Activated naive CD8-positive, alpha-beta T cell treated with anti-CD3 and anti-CD28 coated beads, Interleukin-2, amount 50 U/mL, for 24 hours (primary cell): ENCODE results near the gene TTLL11.
A peak's percentile ranks its signal among the peaks of the same experiment; 100 is the strongest.

Experiments
- ATAC-seq: fragments of 150-1000 bp; cut with Tn5 transposase; one replicate; pipeline ENCODE4 v1.10.0; 2021
- DNase-seq: peaks from one replicate; pipeline ENCODE4 v3.0.0; 2021
- H3K27ac Mint-ChIP-seq: one replicate; pipeline ENCODE4 v1.8.0; 2021; ENCODE audit warnings: mild to moderate bottlenecking, mixed read lengths
- H3K27me3 Mint-ChIP-seq: one replicate; pipeline ENCODE4 v1.8.0; 2021; ENCODE audit warnings: mixed read lengths
- H3K36me3 Mint-ChIP-seq: one replicate; pipeline ENCODE4 v1.8.0; 2021; ENCODE audit warnings: low read depth, mixed read lengths
- H3K4me1 Mint-ChIP-seq: one replicate; pipeline ENCODE4 v1.8.0; 2021; ENCODE audit warnings: mixed read lengths
- H3K4me3 Mint-ChIP-seq: one replicate; pipeline ENCODE4 v1.8.0; 2021; ENCODE audit warnings: mild to moderate bottlenecking, moderate library complexity, mixed read lengths
- H3K9me3 Mint-ChIP-seq: one replicate; pipeline ENCODE4 v1.8.0; 2021; ENCODE audit warnings: mixed read lengths

Gene TTLL11

DNA sequence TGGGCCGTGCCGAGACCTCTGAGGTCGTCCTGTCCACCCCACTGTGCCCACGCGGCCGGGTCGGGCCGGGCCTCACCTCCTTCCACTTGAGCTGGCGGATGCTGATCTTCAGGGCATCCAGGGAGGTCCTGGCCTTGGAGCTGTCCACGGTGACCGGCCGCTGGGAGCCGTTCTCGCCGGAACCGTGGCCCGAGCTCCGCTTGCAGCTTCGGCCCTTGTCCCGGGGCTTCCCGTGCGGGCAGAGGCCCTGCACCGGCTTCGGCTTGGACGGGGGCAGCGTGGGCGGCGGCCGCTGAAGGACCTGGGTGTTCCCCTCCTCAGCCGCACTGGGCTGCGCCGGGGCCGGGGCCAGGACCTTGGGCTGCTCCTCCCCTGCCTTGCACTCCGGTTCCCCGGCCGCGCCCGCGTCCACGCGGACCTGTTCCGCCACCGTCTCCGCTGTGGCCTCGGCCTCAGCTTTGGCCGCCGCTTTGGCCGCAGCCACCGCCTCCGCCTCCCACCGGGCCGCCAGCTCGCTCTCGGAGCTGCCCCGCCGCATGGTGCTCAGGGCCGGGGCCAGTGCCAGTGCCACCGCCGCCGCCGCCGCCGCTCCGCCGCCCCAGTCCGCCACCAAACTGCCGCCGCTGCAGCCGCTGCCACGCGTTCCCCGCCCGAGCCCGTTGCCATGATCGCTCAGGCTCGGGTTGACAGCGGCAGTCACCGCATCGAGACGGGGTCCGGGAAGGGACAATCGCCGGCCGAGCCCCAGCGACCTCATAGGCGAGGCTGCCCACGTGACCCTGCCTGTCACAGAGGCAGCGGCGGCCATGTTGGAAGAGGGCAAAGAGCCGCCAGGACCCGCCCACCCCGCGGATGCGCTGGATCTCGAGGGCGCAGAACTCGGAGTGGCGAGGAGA is at the start of gene TTLL11:
Gene TTLL11 (minus strand): TSS at position 698 of the 896 bp plus-strand sequence. CDS start 160 bp downstream, at position 538.
- peaks cover 12% of the 10 kb centered on the region for H3K27me3 Mint-ChIP-seq
- peak within 1 kb of the TSS; percentile 65 for H3K27ac Mint-ChIP-seq

GRCh38 chr9:122141671-122142070 is 48.6 kb upstream of the TTLL11 start:
- H3K9me3 Mint-ChIP-seq, result no peaks in the 10 kb centered on the region
- H3K27me3 Mint-ChIP-seq, result no peaks in the 10 kb centered on the region
- H3K4me1 Mint-ChIP-seq, result no peaks in the 10 kb centered on the region
- H3K4me3 Mint-ChIP-seq, result no peak overlapping the region
- H3K27ac Mint-ChIP-seq, result no peak overlapping the region
- DNase-seq (no peak), ATAC-seq (no peak)
- peaks cover 12% of the 10 kb centered on the region for H3K36me3 Mint-ChIP-seq

More for the DNA sequence above, at the start of gene TTLL11:
- peaks cover 1% of the 10 kb centered on the region for H3K36me3 Mint-ChIP-seq
- ATAC-seq (peak; percentile 92), DNase-seq (peak; percentile 97)
- H3K4me1 Mint-ChIP-seq, result peaks cover 34% of the 10 kb centered on the region
- H3K9me3 Mint-ChIP-seq, result no peaks in the 10 kb centered on the region
- H3K4me3 Mint-ChIP-seq, result peak within 1 kb of the TSS; percentile 83

DNA sequence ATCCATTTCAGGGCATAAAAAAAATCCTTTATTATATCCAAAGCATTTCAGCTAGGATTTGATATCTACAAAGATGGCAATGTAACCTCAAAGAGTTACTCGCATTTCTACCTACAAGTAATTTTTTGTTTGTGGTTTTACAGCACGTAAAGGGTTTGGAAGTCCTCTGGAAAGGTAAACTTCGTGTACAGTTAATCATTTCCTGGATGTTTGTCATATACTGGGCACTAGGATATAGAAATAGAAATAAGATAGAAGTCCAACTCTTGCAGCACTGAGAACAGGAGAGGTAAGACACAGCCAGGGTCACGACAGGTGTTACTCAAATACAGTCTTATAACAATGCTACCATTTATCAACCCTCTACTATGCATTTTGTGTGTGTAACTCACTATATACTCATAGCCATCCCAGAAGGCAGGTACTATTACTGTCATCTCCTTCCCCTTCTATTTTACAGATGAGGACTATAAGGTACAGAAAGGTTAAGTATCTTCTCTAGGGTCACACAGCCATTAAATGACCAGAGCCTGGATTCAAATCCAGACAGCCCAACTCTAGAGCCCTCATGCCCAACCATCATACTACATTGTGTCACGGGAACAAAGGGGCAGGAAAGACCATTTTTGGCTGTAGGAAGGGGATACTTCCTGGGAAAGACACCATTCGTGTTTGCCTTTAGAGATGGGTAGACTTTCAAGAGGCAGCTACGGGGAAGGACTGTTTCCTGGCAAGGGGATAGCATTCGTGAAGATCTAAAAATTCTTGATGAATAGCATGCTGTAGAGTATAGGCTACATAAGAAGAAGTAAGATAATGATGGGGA is 47.5 kb upstream of the TTLL11 start:
- Mint-ChIP-seq H3K4me1 (no peaks in the 10 kb centered on the region), H3K4me3 (no peak overlapping the region), H3K27ac (no peak overlapping the region), H3K9me3 (no peaks in the 10 kb centered on the region), H3K27me3 (no peaks in the 10 kb centered on the region), H3K36me3 (peaks cover 12% of the 10 kb centered on the region)
- DNase-seq (no peak), ATAC-seq (no peak)

DNA sequence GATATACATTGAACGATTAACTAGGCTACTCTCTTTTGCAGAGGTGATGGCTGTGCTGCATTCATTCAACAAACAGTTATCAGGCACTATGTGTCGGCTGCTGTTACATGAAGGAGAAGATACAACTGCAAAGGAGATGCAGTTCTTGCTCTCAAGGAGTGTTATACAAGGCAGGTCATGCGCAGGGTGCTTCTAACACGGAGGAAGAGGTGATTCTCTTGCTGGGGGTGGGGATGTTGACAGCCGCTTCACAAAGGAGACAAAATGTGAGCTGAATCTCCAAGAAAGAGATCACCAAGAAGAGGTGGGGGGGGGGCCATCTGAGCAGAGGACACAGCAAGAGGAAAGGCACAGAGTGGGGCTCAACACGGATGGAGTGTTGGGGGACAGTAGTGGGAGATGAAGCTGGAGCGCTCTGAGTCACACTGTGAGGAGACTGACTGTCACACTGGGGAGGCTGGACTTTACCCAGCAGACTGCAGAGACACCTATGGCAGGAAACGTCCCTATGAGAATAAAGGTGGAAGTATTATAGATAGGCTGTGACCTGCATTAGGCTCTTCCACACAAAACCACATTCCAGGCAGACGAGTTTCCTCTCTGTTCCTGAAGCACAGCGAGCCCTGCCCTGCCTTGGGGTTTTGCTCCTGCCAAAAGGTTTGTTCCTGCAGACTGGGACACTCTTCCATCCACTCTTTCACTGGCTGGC is 45.6 kb upstream of the TTLL11 start:
- ATAC-seq (no peak), DNase-seq (no peak)
- no peaks in the 10 kb centered on the region for H3K9me3 Mint-ChIP-seq
- no peaks in the 10 kb centered on the region for H3K27me3 Mint-ChIP-seq
- no peak overlapping the region for H3K27ac Mint-ChIP-seq
- no peak overlapping the region for H3K4me3 Mint-ChIP-seq
- H3K4me1 Mint-ChIP-seq, result no peaks in the 10 kb centered on the region
- peaks cover 1% of the 10 kb centered on the region for H3K36me3 Mint-ChIP-seq

DNA sequence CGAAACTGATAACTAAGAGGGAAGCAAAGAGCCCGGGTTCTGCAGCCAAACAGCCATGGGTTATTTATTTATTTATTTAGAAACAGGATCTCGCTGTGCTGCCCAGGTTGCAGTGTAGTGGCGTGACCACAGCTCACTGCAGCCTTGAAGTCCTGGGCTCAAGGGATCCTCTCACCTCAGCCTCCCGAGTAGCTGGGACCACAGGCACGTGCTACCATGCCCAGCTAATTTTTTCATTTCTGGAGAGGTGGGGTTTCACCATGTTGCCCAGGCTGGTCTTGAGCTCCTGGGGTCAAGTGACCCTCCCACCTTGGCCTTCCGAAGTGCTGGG is 42.4 kb upstream of the TTLL11 start:
- no peaks in the 10 kb centered on the region for H3K36me3 Mint-ChIP-seq
- ATAC-seq, result no peak
- H3K9me3 Mint-ChIP-seq, result no peaks in the 10 kb centered on the region
- H3K27ac Mint-ChIP-seq, result no peak overlapping the region
- no peaks in the 10 kb centered on the region for H3K4me1 Mint-ChIP-seq
- no peak for DNase-seq
- H3K27me3 Mint-ChIP-seq, result no peaks in the 10 kb centered on the region
- no peak overlapping the region for H3K4me3 Mint-ChIP-seq

DNA sequence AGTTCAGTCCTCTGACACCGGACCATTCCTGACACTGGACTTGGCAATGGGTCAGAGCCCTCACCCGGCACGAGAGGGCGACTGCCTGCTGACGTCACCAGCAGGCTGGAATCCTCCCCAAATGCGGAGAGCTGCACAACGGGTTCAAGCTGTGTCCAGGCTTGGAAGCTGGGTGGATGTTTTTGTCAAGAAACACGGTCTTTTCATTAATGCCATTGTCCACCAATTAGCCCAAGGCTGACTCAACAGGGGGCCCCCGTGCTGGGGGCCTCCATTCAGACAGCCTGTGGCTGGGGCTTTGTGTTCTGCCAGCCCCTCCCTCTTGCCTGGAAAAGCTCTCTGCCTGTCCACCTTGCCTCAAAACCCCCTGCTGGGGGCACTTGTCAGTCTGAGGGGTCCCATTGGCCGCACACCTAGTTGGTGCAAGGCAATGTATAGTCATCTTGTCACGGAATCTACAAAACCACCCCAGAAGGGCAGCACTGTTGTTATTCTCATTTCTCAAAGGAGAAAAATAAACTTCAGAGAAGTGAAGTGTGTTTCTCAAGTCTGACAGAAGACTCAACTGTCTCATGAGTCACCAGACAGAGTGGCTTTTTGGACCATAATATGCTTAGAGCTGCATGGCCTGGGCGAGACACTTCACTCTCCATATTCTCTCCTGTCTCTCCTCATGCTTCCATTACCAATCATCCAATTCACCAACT is 41.9 kb upstream of the TTLL11 start:
- no peaks in the 10 kb centered on the region for H3K27me3 Mint-ChIP-seq
- DNase-seq (no peak), ATAC-seq (no peak)
- no peak overlapping the region for H3K4me3 Mint-ChIP-seq
- no peak overlapping the region for H3K27ac Mint-ChIP-seq
- H3K4me1 Mint-ChIP-seq, result no peaks in the 10 kb centered on the region
- H3K36me3 Mint-ChIP-seq, result no peaks in the 10 kb centered on the region
- no peaks in the 10 kb centered on the region for H3K9me3 Mint-ChIP-seq

- no peak overlapping the region for H3K27ac Mint-ChIP-seq
- no peaks in the 10 kb centered on the region for H3K4me1 Mint-ChIP-seq
- H3K4me3 Mint-ChIP-seq, result no peak overlapping the region
- H3K9me3 Mint-ChIP-seq, result no peaks in the 10 kb centered on the region
- ATAC-seq (no peak), DNase-seq (no peak)
- H3K36me3 Mint-ChIP-seq, result no peaks in the 10 kb centered on the region
- H3K27me3 Mint-ChIP-seq, result no peaks in the 10 kb centered on the region
These were observed 41.0 kb upstream of the TTLL11 start for GRCh38 chr9:122133984-122134535.

GRCh38 chr9:122133263-122133983 is 40.3 kb upstream of the TTLL11 start:
- H3K27me3 Mint-ChIP-seq, result no peaks in the 10 kb centered on the region
- no peaks in the 10 kb centered on the region for H3K4me1 Mint-ChIP-seq
- H3K27ac Mint-ChIP-seq, result no peak overlapping the region
- no peak for DNase-seq
- no peaks in the 10 kb centered on the region for H3K9me3 Mint-ChIP-seq
- no peak for ATAC-seq
- no peak overlapping the region for H3K4me3 Mint-ChIP-seq
- no peaks in the 10 kb centered on the region for H3K36me3 Mint-ChIP-seq

- no peaks in the 10 kb centered on the region for H3K9me3 Mint-ChIP-seq
- H3K27ac Mint-ChIP-seq, result no peak overlapping the region
- H3K27me3 Mint-ChIP-seq, result peaks cover under 1% of the 10 kb centered on the region
- peaks cover 3% of the 10 kb centered on the region for H3K4me1 Mint-ChIP-seq
- no peak overlapping the region for H3K4me3 Mint-ChIP-seq
- H3K36me3 Mint-ChIP-seq, result no peaks in the 10 kb centered on the region
- DNase-seq (no peak), ATAC-seq (no peak)
These were observed 39.4 kb upstream of the TTLL11 start for GRCh38 chr9:122132539-122132938.

DNA sequence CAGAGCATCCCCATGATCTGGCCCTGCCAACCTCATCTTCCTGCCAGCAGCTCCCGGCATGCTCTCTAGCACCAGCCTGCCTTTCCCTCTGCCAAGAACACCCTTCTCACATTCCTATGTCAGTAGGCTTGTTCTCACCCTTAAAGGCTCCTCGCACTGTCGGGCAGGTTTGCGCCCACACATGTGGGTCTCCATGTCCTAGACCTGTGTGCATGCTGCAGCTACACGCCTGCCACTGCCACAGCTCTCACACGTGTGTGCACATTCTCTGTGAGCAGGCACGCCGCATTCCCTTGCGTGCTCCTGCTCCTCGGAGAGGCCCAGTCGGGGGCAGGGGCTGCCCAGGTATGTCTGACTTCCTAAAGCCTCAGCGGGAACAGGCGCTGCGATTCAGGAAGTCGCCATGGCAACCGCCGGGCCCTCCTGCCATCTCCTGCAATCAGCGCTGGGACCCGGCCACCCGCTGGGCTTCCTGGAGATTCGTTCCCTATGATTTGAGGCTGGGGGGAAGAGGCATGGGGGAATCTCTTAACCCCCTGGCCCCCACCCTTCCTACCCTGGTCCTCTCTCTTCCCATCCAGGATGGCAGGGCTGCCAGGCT is 38.4 kb upstream of the TTLL11 start:
- H3K4me3 Mint-ChIP-seq, result no peak overlapping the region
- DNase-seq (no peak), ATAC-seq (no peak)
- H3K27me3 Mint-ChIP-seq, result peaks cover 6% of the 10 kb centered on the region
- H3K4me1 Mint-ChIP-seq, result peaks cover 8% of the 10 kb centered on the region
- H3K9me3 Mint-ChIP-seq, result no peaks in the 10 kb centered on the region
- H3K36me3 Mint-ChIP-seq, result no peaks in the 10 kb centered on the region
- no peak overlapping the region for H3K27ac Mint-ChIP-seq

- H3K4me1 Mint-ChIP-seq, result peaks cover 11% of the 10 kb centered on the region
These were observed 37.7 kb upstream of the TTLL11 start for GRCh38 chr9:122130837-122131236.

GRCh38 chr9:122129969-122130368 is 36.9 kb upstream of the TTLL11 start:
- H3K4me1 Mint-ChIP-seq, result peaks cover 13% of the 10 kb centered on the region
- ATAC-seq (no peak), DNase-seq (no peak)
- H3K27ac Mint-ChIP-seq, result no peak overlapping the region
- H3K36me3 Mint-ChIP-seq, result no peaks in the 10 kb centered on the region
- peaks cover 19% of the 10 kb centered on the region for H3K27me3 Mint-ChIP-seq
- H3K9me3 Mint-ChIP-seq, result no peaks in the 10 kb centered on the region
- H3K4me3 Mint-ChIP-seq, result no peak overlapping the region

More at GRCh38 chr9:122130837-122131236, 37.7 kb upstream of the TTLL11 start:
- Mint-ChIP-seq H3K27ac (no peak overlapping the region), H3K9me3 (no peaks in the 10 kb centered on the region), H3K27me3 (peaks cover 12% of the 10 kb centered on the region), H3K4me3 (no peak overlapping the region), H3K36me3 (no peaks in the 10 kb centered on the region)
- no peak for ATAC-seq
- no peak for DNase-seq

DNA sequence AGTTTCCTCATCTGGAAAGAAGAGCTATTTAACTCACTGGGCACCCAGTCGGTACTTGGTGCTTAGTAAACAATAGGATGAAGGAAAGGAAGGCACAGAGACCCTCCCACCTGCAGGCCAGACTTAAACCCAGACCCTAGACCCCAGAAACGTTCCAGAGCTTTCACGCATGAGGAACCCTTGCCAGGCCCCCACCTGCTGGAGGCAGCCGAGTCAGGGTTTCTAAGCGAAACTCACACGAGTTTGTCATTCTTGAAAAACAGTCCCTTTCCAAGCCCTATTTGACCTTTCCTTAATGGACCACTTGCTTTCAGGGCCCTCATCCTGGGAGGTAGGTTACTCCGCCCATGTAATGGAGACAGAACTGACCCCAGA is 35.8 kb upstream of the TTLL11 start:
- Mint-ChIP-seq H3K4me1 (peaks cover 13% of the 10 kb centered on the region), H3K36me3 (no peaks in the 10 kb centered on the region), H3K4me3 (no peak overlapping the region), H3K27ac (no peak overlapping the region), H3K9me3 (no peaks in the 10 kb centered on the region), H3K27me3 (peaks cover 26% of the 10 kb centered on the region)
- DNase-seq, result no peak
- no peak for ATAC-seq
